Activated CD4-positive, alpha-beta memory T cell treated with anti-CD3 and anti-CD28 coated beads, Interleukin-2, amount 10 ng/mL, durations not matched to agents 7 days and 5 days (primary cell): Measurements from ENCODE around the gene PPT2. TPM values are rescaled to one million over a fixed set of nuclear protein-coding genes. Genes with fewer than 3 reads are reported as not detected.

Experiments
- total RNA-seq, 2 experiments: library from RNA; stranded (reverse); gene quantifications; one replicate each; pipeline ENCODE4 v1.2.3, GENCODE V29; 2021

PPT2 gene
- total RNA-seq, 2 experiments from 2014 or later, result 8.3 to 9.4 TPM

Other genes starting within 250 kb of the PPT2 start
- 1 to 10 TPM in 1 of 2 experiments, under 1 TPM in 1; 0.45 to 1.0 TPM for gene C2, start 226.4 kb upstream of the PPT2 start, total RNA-seq
- under 1 TPM; 0.58 to 0.60 TPM for gene CFB, start 208.0 kb upstream of the PPT2 start, total RNA-seq
- gene NELFE, start 195.2 kb upstream of the PPT2 start, total RNA-seq, result 10 to 100 TPM; 69.6 to 70.6 TPM
- 10 to 100 TPM; 69.4 to 74.2 TPM for gene SKIC2, start 195.0 kb upstream of the PPT2 start, total RNA-seq
- gene DXO, start 182.0 kb upstream of the PPT2 start, total RNA-seq, result 10 to 100 TPM; 16.7 to 17.5 TPM
- gene C4A, start 172.1 kb upstream of the PPT2 start, total RNA-seq, result 1 to 10 TPM; 3.3 to 5.7 TPM
- 1 to 10 TPM; 3.4 to 5.0 TPM for gene C4B, start 139.3 kb upstream of the PPT2 start, total RNA-seq
- under 1 TPM in 1 of 2 experiments, not detected in 1; 0.23 TPM for gene CYP21A2, start 115.7 kb upstream of the PPT2 start, total RNA-seq
- 1 to 10 TPM; 5.7 to 6.4 TPM for gene TNXB, start 44.8 kb upstream of the PPT2 start, total RNA-seq
- 100 to 1,000 TPM; 142 to 147 TPM for gene ATF6B, start 25.9 kb upstream of the PPT2 start, total RNA-seq
- 1 to 10 TPM; 7.6 to 8.6 TPM for gene FKBPL, start 23.9 kb upstream of the PPT2 start, total RNA-seq
- under 1 TPM; 0.13 to 0.28 TPM for gene PRRT1, start 2.2 kb upstream of the PPT2 start, total RNA-seq
- gene EGFL8, start 10.5 kb downstream of the PPT2 start, total RNA-seq, result 1 to 10 TPM; 5.1 to 5.2 TPM
- gene AGPAT1, start 21.9 kb downstream of the PPT2 start, total RNA-seq, result 10 to 100 TPM; 42.7 to 43.1 TPM
- gene RNF5, start 24.3 kb downstream of the PPT2 start, total RNA-seq, result 10 to 100 TPM; 44.0 to 45.4 TPM
- gene AGER, start 30.1 kb downstream of the PPT2 start, total RNA-seq, result 10 to 100 TPM; 27.6 to 29.4 TPM
- 10 to 100 TPM; 69.4 to 73.1 TPM for gene PBX2, start 36.1 kb downstream of the PPT2 start, total RNA-seq
- 100 to 1,000 TPM; 287 to 289 TPM for gene GPSM3, start 38.5 kb downstream of the PPT2 start, total RNA-seq
- under 1 TPM; 0.15 to 0.60 TPM for gene NOTCH4, start 69.9 kb downstream of the PPT2 start, total RNA-seq
- not detected for gene TSBP1, start 217.8 kb downstream of the PPT2 start, total RNA-seq